IPS-20b (cell line): ENCODE results near the gene CLECL1.

Source experiments
- H3K27ac ChIP-seq: one replicate; pipeline ENCODE4 v1.5.1; 2013; ENCODE audit warnings: low read length
- H3K27me3 ChIP-seq: 2 replicates; pipeline ENCODE4 v1.6.1; 2013; ENCODE audit warnings: mild to moderate bottlenecking, low read length, inconsistent platforms; ENCODE audit not compliant: insufficient read depth
- H3K36me3 ChIP-seq: 2 replicates; pipeline ENCODE4 v1.6.1; 2013; ENCODE audit warnings: low read depth, mild to moderate bottlenecking, inconsistent platforms, low read length, moderate library complexity; ENCODE audit not compliant: insufficient read depth
- H3K4me1 ChIP-seq: 2 replicates; pipeline ENCODE4 v1.6.1; 2013; ENCODE audit warnings: mild to moderate bottlenecking, control low read depth, inconsistent platforms, low read length, moderate library complexity; ENCODE audit not compliant: insufficient read depth
- H3K4me3 ChIP-seq: 2 replicates; pipeline ENCODE4 v1.5.1; 2013; ENCODE audit warnings: mild to moderate bottlenecking, low read length, inconsistent platforms
- H3K9ac ChIP-seq: 2 replicates; pipeline ENCODE4 v1.6.1; 2013; ENCODE audit warnings: low read depth, mild to moderate bottlenecking, inconsistent platforms, low read length, moderate library complexity
- H3K9me3 ChIP-seq: 2 replicates; pipeline ENCODE4 v1.6.1; 2013; ENCODE audit warnings: mild to moderate bottlenecking, low read depth, low read length, inconsistent platforms; ENCODE audit not compliant: insufficient read depth

The CLECL1 gene

DNA sequence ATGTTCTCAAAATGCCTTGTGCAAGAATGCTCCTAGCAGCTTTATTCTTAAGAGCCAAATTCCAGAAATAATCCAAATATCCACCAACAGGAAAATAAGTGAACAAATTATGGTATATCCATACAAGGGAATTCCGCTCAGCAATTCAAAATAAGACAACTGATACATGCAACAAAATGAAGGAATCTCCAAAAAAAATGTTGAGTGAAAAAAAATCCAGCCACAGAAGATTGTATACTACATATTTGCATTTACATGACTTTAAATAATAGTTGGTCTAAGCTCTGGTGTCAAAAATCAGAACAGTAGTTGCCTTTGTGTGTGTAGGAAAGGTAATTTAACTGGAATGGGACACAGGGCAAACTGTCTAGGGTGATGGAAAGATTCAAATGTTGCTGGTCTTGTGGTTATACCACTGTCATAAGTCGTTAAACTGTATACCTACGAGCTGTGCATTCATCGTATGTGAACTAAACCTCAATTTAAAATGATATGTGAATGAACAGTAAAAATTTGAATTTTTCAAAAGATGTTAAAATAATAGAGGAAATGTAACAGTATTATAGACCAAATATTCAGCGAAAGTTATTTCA, 24.6 kb upstream of the CLECL1 start:
- H3K9ac ChIP-seq: no peak overlapping the region
- H3K4me1 ChIP-seq: 0 out of 2 replicates have a peak, but pooled peaks cover 3% of the 10 kb centered on the region
- no peaks in the 10 kb centered on the region for H3K9me3 ChIP-seq
- H3K4me3 ChIP-seq: no peak overlapping the region
- no peaks in the 10 kb centered on the region for H3K36me3 ChIP-seq
- H3K27me3 ChIP-seq: no peaks in the 10 kb centered on the region
- H3K27ac ChIP-seq: no peak overlapping the region

DNA sequence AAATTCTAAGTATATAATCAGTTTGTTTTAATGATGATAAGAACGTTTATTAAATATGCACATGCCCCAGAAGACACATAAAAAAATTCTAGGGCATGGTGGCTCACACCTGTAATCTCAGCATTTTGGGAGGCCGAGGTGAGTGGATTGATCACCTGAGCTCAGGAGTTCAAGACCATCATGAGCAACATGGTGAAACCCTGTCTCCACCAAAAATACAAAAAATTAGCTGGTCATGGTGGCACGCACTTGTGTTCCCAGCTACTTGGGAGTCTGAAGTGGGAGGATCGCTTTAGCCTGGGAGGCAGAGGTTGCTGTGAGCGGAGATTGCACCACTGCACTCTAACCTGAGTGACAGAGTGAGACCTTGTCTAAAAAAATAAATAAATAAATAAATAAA, 23.8 kb upstream of the CLECL1 start:
- Histone ChIP-seq H3K4me1 (0 out of 2 replicates have a peak, but pooled peaks cover 3% of the 10 kb centered on the region), H3K27me3 (no peaks in the 10 kb centered on the region), H3K4me3 (no peak overlapping the region), H3K9ac (no peak overlapping the region), H3K36me3 (no peaks in the 10 kb centered on the region), H3K9me3 (no peaks in the 10 kb centered on the region), H3K27ac (no peak overlapping the region)

DNA sequence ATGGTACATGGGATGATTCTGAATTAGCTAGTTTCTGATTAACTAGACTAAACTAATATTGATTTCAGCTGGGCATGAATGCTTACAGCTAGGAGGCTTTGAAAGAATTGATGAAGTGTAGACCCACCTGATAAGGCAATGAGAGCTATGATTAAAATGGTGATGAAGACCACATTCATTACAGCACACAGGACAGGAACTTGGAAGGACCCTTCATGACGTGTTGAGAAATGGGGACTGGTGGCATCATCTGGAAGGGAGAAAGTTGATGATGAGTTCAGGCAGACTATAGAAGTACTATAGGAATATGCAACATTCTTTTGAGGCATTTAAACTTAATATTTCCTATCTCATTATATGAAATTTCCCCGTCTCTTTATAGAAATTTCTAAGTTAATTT, 23.3 kb upstream of the CLECL1 start:
- Histone ChIP-seq H3K27me3 (no peaks in the 10 kb centered on the region), H3K4me1 (0 out of 2 replicates have a peak, but pooled peaks cover 3% of the 10 kb centered on the region), H3K9me3 (no peaks in the 10 kb centered on the region), H3K27ac (no peak overlapping the region), H3K4me3 (no peak overlapping the region), H3K9ac (no peak overlapping the region), H3K36me3 (no peaks in the 10 kb centered on the region)

DNA sequence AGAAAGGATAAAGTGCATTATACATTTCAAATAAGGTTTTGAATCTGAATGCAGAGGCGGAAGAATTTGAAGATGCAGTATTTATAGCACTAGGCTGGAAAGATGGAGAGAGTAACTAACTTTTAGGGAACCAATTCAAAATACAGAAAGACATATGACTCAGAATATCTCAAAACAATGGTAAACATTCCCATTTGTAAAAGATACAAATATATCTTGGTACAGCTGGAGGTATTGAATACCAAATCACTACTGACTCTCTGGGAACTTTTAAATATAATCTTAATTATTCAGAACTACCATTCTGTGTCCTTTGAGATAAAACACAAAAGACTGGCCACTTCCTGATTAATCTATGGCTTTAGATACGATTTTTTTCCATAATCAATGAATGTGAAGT, 22.7 kb upstream of the CLECL1 start:
- H3K9me3 ChIP-seq: no peaks in the 10 kb centered on the region
- H3K27me3 ChIP-seq: no peaks in the 10 kb centered on the region
- H3K9ac ChIP-seq: no peak overlapping the region
- H3K4me1 ChIP-seq: peaks cover 3% of the 10 kb centered on the region; the same call in 1 of the 2 replicates
- no peak overlapping the region for H3K4me3 ChIP-seq
- H3K36me3 ChIP-seq: no peaks in the 10 kb centered on the region
- H3K27ac ChIP-seq: no peak overlapping the region

DNA sequence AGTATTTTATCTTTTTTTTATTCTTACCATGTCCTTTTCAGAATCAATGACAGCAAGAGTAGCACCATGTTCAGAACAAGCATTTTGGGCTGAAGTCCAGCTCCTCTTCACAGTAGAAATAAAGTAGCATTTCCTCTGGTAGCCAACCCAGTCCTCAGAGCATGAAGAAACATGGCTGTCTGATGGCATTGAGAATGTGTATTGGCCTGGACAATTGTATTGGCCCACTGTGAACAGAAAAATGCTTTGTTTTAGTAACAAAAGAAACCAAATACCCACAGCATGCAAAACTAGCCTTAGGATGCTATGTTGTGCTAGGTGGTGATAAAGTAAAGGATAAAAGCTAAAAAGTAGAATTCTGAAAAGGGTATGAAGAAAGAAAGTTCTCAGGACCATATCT, 22.1 kb upstream of the CLECL1 start:
- H3K4me1 ChIP-seq: peaks cover 3% of the 10 kb centered on the region; the same call in 1 of the 2 replicates
- no peaks in the 10 kb centered on the region for H3K36me3 ChIP-seq
- no peaks in the 10 kb centered on the region for H3K9me3 ChIP-seq
- H3K9ac ChIP-seq: no peak overlapping the region
- H3K27me3 ChIP-seq: no peaks in the 10 kb centered on the region
- H3K27ac ChIP-seq: no peak overlapping the region
- no peak overlapping the region for H3K4me3 ChIP-seq

DNA sequence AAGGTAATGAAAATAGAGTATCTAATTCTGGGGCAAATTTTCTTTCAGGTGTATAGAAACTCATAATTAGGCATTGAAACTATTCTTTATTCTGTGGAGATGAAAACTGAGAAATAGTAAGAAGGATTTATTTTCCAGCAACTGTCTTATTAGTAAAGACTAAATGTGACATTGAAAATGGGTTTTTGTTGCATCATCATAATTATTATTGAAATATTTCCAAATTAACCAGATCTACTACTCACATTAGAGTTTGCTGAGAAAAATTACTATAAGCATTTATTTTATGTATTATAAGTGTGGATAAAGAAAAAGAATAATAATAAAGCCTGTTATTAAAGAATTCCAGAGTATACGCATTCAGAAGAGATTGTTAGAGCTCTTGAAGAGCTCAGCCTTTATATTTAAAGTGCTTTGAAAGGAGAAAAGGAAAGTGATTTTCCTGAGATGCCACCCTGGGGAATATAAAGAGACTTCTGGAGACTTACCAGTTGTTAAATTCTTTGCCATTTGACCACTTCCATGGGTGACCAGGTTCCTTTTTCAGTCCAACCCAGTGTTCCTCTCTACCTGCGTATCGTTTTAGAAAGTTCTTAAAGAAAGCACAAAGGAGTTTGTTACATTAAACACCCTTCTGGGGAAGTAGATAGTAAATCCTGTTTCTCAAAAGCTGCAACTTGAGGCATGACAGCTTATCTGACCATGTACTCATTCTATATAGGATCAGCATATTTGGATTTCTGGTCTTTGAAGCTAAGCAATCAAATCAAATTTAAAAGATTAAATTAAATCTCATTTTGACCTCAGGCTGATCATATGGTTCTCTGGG, 21.4 kb upstream of the CLECL1 start:
- no peaks in the 10 kb centered on the region for H3K27me3 ChIP-seq
- no peak overlapping the region for H3K9ac ChIP-seq
- peaks cover 3% of the 10 kb centered on the region; the same call in 1 of the 2 replicates for H3K4me1 ChIP-seq
- no peak overlapping the region for H3K4me3 ChIP-seq
- no peaks in the 10 kb centered on the region for H3K36me3 ChIP-seq
- no peaks in the 10 kb centered on the region for H3K9me3 ChIP-seq
- H3K27ac ChIP-seq: no peak overlapping the region

DNA sequence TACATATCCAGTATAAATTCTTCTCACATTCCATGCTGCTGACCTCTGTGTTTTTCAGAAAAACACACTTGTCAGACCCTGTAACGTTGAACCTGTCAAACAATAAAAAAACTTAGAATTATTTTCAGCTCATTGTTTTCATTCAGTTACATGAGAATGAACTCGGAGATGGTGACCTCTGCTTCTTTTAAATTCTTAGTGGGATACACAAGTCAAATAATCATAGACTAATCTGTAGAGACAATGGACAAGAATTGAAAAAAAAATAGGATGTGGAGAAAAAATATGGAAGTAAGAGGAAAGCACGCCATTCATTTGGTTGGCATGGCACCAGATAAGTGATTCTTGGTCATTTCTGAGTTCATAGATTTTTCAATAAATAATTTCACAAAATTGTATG, 20.6 kb upstream of the CLECL1 start:
- Histone ChIP-seq H3K27ac (no peak overlapping the region), H3K27me3 (no peaks in the 10 kb centered on the region), H3K4me1 (peaks cover 3% of the 10 kb centered on the region; the same call in 1 of the 2 replicates), H3K9me3 (no peaks in the 10 kb centered on the region), H3K9ac (no peak overlapping the region), H3K4me3 (no peak overlapping the region), H3K36me3 (no peaks in the 10 kb centered on the region)

DNA sequence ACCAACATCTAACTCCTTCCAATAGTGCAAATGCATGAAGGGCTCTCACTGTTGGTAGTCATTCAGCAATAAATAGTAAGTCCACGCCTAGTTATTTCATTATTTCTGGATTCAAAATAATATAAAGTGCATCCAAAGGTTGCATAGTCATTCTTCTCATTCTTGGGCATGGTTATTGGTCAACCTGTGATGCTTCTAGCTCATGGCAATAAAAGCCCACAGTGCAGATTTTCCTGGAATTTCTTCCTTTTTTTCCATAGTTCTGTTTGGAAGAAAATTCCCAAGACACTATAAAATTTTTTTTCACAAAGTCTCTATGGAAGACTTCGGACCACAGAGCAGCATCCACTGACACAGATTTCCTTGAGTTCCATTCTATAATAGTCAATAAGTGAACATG, 20.2 kb upstream of the CLECL1 start:
- H3K27ac ChIP-seq: no peak overlapping the region
- peaks cover 3% of the 10 kb centered on the region; the same call in 1 of the 2 replicates for H3K4me1 ChIP-seq
- H3K9me3 ChIP-seq: no peaks in the 10 kb centered on the region
- H3K4me3 ChIP-seq: no peak overlapping the region
- H3K9ac ChIP-seq: no peak overlapping the region
- no peaks in the 10 kb centered on the region for H3K36me3 ChIP-seq
- H3K27me3 ChIP-seq: no peaks in the 10 kb centered on the region

DNA sequence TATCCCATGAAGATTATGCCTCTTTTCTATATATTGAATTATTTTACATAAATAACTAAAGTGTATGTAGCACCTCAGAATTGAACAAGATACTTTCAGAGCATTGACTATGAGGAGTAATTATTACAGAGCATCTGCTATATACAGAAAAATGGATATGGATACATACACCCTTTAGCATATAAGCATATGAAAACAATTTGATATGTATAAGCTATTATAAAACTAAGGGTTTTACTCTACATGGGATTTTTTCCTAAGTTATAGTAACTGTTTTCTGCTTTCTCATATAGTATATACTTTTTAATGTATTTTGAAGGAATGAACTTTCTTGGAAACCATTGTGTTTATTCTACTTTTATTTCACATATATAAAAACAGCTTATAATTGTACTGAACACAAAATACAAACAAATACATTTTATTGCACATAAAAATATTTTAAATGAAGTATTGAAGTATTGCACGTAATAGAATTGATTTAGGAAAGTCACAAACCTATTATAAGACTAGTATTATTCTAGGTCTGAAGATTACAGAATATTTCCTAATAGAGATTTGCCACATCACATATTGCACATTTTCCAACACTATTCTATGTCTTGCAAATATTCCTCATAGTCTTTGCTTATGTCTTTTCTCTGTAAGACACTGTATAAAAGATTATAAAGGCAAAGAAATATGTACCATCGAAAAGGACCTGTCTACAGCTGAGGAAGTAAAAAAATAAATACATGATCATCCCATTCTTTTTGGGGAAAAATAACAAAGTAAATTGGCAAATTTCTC, 19.4 kb upstream of the CLECL1 start:
- no peaks in the 10 kb centered on the region for H3K27me3 ChIP-seq
- H3K9ac ChIP-seq: no peak overlapping the region
- no peak overlapping the region for H3K27ac ChIP-seq
- H3K36me3 ChIP-seq: no peaks in the 10 kb centered on the region
- H3K9me3 ChIP-seq: no peaks in the 10 kb centered on the region
- no peak overlapping the region for H3K4me3 ChIP-seq
- peaks cover 3% of the 10 kb centered on the region; the same call in 1 of the 2 replicates for H3K4me1 ChIP-seq

DNA sequence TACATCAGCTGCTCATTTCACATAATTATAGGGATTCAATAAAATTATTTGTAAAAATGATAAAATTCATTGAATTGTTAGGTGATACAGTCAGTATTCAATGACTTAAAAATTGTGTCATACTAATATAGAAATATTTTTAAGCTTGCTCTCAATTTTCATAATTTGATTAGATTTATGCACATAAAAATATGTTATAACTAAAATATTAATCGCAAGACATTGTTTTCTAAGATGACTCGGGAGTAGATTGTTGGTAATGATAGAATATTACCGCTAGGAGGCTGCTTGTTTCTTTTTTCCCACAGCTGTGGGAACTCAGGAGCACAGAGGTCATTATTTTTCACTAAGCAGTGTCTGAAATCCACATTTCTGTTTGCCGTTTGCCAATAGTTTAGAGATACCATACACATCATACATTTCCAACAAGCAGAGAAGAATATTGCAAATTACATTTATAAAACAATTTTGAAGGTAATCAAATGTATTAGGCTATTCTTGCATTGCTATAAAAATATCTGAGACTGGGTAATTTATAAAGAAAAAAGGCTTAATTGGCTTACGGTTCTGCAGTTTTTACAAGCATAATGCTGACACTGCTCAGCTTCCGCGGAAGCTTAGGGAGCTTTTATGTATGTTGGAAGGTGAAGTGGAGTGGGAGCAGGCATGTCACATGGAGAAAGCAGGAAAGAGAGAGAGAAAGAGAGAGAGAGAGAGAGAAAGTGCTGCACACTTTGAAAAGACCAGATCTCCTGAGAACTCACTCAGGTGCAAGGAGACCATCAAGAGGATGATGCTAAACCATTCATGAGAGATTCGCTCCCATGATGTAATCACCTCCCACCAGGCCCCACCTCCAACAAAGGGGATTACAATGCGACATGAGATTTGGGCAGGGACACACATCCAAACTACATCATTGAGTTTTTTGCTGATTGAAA, 18.6 kb upstream of the CLECL1 start:
- no peak overlapping the region for H3K9ac ChIP-seq
- H3K27ac ChIP-seq: no peak overlapping the region

More for the DNA sequence above, 18.6 kb upstream of the CLECL1 start:
- H3K4me1 ChIP-seq: peaks cover 3% of the 10 kb centered on the region; the same call in 1 of the 2 replicates
- H3K27me3 ChIP-seq: no peaks in the 10 kb centered on the region
- H3K4me3 ChIP-seq: no peak overlapping the region
- H3K36me3 ChIP-seq: no peaks in the 10 kb centered on the region
- no peaks in the 10 kb centered on the region for H3K9me3 ChIP-seq
